Large intestine (tissue), 12 donors: ENCODE measurements around the gene ZDHHC11. TPM values are rescaled to one million over a fixed set of nuclear protein-coding genes. Genes with fewer than 3 reads are reported as not detected.
A peak's percentile ranks its signal among the peaks of the same experiment; 100 is the strongest.

Experiments used
- DNase-seq, 2 donors: peaks; one replicate each; pipeline versions ENCODE4 v3.0.0 to v3.0.0-alpha.2; 2013
- H3K27ac ChIP-seq: one replicate; pipeline ENCODE4 v1.5.1; 2013; ENCODE audit warnings: low read length
- H3K27me3 ChIP-seq: 2 replicates; pipeline ENCODE4 v1.6.1; 2013; ENCODE audit warnings: low read length; ENCODE audit not compliant: control insufficient read depth, insufficient read depth
- H3K36me3 ChIP-seq: 2 replicates; pipeline ENCODE4 v1.6.1; 2013; ENCODE audit warnings: low read length; ENCODE audit not compliant: control insufficient read depth, insufficient read depth
- H3K4me1 ChIP-seq: one replicate; pipeline ENCODE4 v1.6.1; 2013; ENCODE audit warnings: low read length; ENCODE audit not compliant: control insufficient read depth, insufficient read depth
- H3K4me3 ChIP-seq: one replicate; pipeline ENCODE4 v1.5.1; 2013; ENCODE audit warnings: low read length
- H3K9me3 ChIP-seq: one replicate; pipeline ENCODE4 v1.6.1; 2013; ENCODE audit warnings: mild to moderate bottlenecking, low read depth, low read length, moderate library complexity; ENCODE audit not compliant: control insufficient read depth
- WGBS: methylation state at CpG from one replicate; pipeline ENCODE4 v1.1.5; 2013; ENCODE audit warnings: low lambda C conversion rate; ENCODE audit not compliant: insufficient coverage; 5-methylcytosine and 5-hydroxymethylcytosine counted together
- long read RNA-seq, 11 donors: transcript quantifications; one replicate each; lab custom pipeline, GENCODE V29; 2026
- polyA plus RNA-seq: library from polyadenylated mRNA; unstranded; fragments of 120-200 nt; gene quantifications from one replicate; pipeline ENCODE4 v1.2.1, GENCODE V29; 2013

Gene ZDHHC11
- polyA plus RNA-seq, result 41.0 TPM
- long read RNA-seq, donor 1, result 0 reads
- long read RNA-seq, donor 2, result 0 reads
- long read RNA-seq, donor 3, partial matches to known transcripts, result 5 of 6 reads
- long read RNA-seq, donor 3, other reads (novel, unspliced or antisense), result 0 of 6 reads
- long read RNA-seq, donor 4, result 0 reads
- long read RNA-seq, donor 5, result 0 reads
- long read RNA-seq, donor 6, result 0 reads
- long read RNA-seq, donor 7, result 0 reads
- long read RNA-seq, donor 8, result 0 reads
- long read RNA-seq, donor 9, result 0 reads
- long read RNA-seq, donor 10, result 0 reads
- long read RNA-seq, donor 11, result 0 reads

GRCh38 chr5:850511-851006 lies at the start of gene ZDHHC11:
ZDHHC11 (minus strand) TSS chr5:850986; CDS start chr5:850602, 384 bp downstream.
- Histone ChIP-seq H3K36me3 (no peaks in the 10 kb centered on the region), H3K4me3 (peak within 1 kb of the TSS; percentile 31), H3K4me1 (peaks cover 23% of the 10 kb centered on the region), H3K27ac (no peak within 1 kb of the TSS), H3K9me3 (no peaks in the 10 kb centered on the region), H3K27me3 (no peaks in the 10 kb centered on the region)
- DNase-seq, result peak; percentile 43 to 68
- WGBS, result no CpG with 5 or more reads among the region's 27 CpGs

- peak overlapping the region; percentile 49 for H3K4me3 ChIP-seq
- H3K27ac ChIP-seq, result no peak overlapping the region
- H3K4me1 ChIP-seq, result peaks cover 17% of the 10 kb centered on the region
- no peaks in the 10 kb centered on the region for H3K9me3 ChIP-seq
- DNase-seq, result no peak
- H3K27me3 ChIP-seq, result no peaks in the 10 kb centered on the region
- H3K36me3 ChIP-seq, result peaks cover 27% of the 10 kb centered on the region
- WGBS, result no CpG with 5 or more reads among the region's 9 CpGs
These were observed 42.9 kb upstream of the ZDHHC11 start for GRCh38 chr5:893711-894110.

GRCh38 chr5:893137-893506 lies 42.3 kb upstream of the ZDHHC11 start:
- peak in 1 of 2 donors; percentile 7 for DNase-seq
- Histone ChIP-seq H3K36me3 (peaks cover 32% of the 10 kb centered on the region), H3K4me3 (peak overlapping the region; percentile 49), H3K4me1 (peaks cover 17% of the 10 kb centered on the region), H3K27me3 (no peaks in the 10 kb centered on the region), H3K27ac (no peak overlapping the region), H3K9me3 (no peaks in the 10 kb centered on the region)
- no CpG with 5 or more reads among the region's 31 CpGs for WGBS

DNA sequence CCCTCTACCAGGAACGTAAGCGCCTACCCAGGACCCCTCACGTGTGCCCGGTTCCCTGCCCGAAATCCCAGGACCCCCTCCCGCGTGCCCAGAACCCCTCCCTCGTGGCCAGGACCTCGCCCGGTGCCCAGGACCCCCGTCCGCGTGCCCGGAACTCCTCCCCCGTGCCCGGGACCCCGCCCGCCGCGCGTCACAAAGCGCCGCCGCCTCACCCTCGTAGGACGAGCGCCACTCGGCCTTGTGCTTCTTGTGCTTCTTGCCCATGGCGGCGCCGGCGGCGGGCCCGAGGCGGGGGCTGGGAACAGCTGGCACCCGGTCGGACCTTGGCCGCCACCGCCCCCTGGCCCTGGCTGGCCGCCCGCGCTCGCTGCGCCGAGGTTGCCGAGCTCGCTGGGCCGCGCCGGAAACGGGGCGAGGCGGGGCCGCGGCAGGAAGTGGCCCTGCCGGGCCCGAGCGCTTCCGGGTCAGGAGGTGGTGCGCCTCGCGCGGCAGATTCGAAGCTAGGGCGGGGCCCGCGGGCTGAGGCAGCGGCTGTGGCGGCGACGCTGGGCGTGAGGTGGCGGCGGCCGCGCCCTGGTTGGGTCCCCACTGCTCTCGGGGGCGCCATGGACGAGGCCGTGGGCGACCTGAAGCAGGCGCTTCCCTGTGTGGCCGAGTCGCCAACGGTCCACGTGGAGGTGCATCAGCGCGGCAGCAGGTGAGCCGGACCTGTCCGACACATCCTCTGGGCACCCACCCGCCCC lies 41.8 kb upstream of the ZDHHC11 start, which contains the start of the genes BRD9 and TRIP13:
Gene BRD9 (minus strand): TSS at position 408 of the 743 bp plus-strand sequence. CDS start 144 bp downstream, at position 264.
Gene TRIP13 (plus strand): TSS at position 491 of the 743 bp plus-strand sequence. CDS start 115 bp downstream, at position 606.
- Histone ChIP-seq H3K4me3 (peak within 1 kb of the TSS; percentile 92), H3K27ac (peak within 1 kb of the TSS; percentile 78), H3K9me3 (no peaks in the 10 kb centered on the region), H3K27me3 (no peaks in the 10 kb centered on the region), H3K36me3 (peaks cover 38% of the 10 kb centered on the region), H3K4me1 (peaks cover 17% of the 10 kb centered on the region)
- no CpG with 5 or more reads among the region's 91 CpGs for WGBS
- DNase-seq, result peak; percentile 83 to 93

GRCh38 chr5:891837-892393 lies 41.1 kb upstream of the ZDHHC11 start:
- WGBS, result no CpG with 5 or more reads among the region's 25 CpGs
- H3K36me3 ChIP-seq, result peaks cover 45% of the 10 kb centered on the region
- H3K9me3 ChIP-seq, result no peaks in the 10 kb centered on the region
- peak overlapping the region; percentile 78 for H3K27ac ChIP-seq
- H3K4me3 ChIP-seq, result peak overlapping the region; percentile 92
- peak in 1 of 2 donors; percentile 53 for DNase-seq
- H3K4me1 ChIP-seq, result peaks cover 17% of the 10 kb centered on the region
- H3K27me3 ChIP-seq, result no peaks in the 10 kb centered on the region

DNA sequence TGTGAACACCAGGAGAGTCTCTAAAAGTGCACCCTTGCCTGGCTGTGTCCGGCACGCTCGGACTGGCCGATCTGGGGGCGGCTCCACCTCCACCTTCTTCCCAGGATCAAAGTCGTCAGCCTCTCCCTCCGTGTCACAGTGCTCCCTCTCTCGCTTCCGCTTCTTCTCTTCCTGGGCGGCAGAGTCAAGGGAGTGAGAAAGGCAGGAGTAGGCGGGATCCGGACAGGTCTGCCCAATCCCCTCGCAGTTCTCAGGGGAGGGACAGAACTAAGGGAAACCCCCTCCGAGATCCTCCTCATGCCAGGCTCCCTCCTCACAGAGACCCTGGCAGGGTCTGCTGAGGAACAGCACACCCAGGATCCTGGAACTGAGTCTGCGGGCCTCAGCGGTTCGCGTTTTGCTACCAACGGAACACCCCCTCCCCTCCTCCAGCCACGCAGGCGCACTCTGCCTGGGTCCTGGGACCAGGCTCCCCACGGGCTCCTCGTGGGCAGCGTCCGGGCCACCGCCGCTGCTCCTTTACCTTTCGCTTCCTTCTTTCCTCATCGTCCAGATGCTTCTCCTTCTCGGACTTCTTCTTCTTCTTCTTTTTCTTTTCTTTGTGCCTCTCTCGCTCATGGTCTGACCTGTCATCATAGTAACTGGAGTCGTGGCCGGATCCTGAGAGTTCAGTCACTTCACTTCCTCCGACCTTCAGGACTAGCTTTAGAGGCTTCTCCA lies 40.5 kb upstream of the ZDHHC11 start:
- Histone ChIP-seq H3K27ac (peak overlapping the region; percentile 78), H3K9me3 (no peaks in the 10 kb centered on the region), H3K4me3 (peak overlapping the region; percentile 92), H3K27me3 (no peaks in the 10 kb centered on the region), H3K4me1 (peaks cover 17% of the 10 kb centered on the region), H3K36me3 (peaks cover 51% of the 10 kb centered on the region)
- WGBS, result 66% methylated on average over 6 of the region's 34 CpGs
- DNase-seq, result peak in 1 of 2 donors; percentile 47

- no peak overlapping the region for H3K4me3 ChIP-seq
- peaks cover 72% of the 10 kb centered on the region for H3K36me3 ChIP-seq
- no peaks in the 10 kb centered on the region for H3K27me3 ChIP-seq
- DNase-seq, result no peak
- no peak overlapping the region for H3K27ac ChIP-seq
- H3K4me1 ChIP-seq, result peaks cover 17% of the 10 kb centered on the region
- 100% methylated on average over 4 of the region's 15 CpGs for WGBS
- no peaks in the 10 kb centered on the region for H3K9me3 ChIP-seq
These were observed 38.4 kb upstream of the ZDHHC11 start for GRCh38 chr5:889075-889710.

DNA sequence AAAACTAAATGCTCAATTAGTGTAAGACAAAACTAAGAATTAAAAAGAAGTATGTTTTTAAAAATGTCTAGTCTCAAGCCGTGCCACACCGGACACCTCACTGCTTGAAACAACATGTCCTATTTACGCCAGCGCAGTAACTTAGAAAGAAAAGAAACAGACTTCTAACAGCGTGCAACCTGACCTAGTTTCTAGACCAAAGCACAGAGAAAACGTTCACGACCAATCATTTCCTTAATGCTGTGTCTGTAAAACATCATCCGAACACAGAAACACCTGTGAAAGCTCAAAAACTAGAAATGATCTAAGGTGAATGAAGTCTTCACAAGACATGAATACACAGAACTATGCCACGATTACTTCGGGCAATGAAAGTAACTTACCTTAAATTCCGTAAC lies 37.9 kb upstream of the ZDHHC11 start:
- Histone ChIP-seq H3K27ac (no peak overlapping the region), H3K4me1 (peaks cover 16% of the 10 kb centered on the region), H3K9me3 (no peaks in the 10 kb centered on the region), H3K27me3 (no peaks in the 10 kb centered on the region), H3K4me3 (no peak overlapping the region), H3K36me3 (peaks cover 77% of the 10 kb centered on the region)
- DNase-seq, result no peak
- whole genome bisulfite sequencing, result 100% methylated on average over 3 of the region's 11 CpGs

DNA sequence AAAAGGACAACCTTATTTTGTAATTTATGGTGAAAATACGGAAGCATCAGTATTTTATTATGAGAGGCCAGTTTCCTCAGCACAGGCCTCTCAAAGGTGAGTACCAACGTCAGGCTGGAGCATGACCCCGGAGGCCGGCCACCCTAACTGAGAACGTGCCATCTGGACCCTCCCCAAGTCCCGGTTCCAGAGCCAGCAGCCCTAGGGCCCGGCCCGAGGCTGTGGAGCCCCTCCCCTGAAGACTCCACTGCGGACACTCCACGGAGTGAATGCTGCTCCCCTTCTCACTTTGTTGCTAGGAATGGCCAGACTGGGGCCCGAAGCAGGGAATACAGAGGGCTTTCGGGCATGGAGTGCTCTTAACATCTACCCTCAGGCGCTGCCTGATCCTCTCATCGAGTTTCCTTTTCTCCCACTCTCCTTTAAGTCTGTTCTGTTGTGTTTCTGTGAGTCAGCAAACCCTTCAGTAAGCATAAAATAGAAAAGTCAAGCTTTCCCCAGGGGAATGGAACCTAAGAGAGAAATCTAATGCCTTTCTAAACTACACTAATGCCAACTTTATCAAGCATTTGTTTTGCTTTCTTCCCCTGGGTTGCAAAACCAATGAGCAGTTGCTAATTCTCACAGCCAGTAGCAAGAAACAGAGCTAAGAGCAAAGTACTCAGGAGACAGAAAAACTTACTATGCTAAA lies 37.3 kb upstream of the ZDHHC11 start:
- H3K9me3 ChIP-seq, result no peaks in the 10 kb centered on the region
- H3K36me3 ChIP-seq, result peaks cover 83% of the 10 kb centered on the region
- DNase-seq, result no peak
- H3K4me1 ChIP-seq, result peaks cover 11% of the 10 kb centered on the region
- 100% methylated on average over 1 of the region's 14 CpGs for WGBS
- no peaks in the 10 kb centered on the region for H3K27me3 ChIP-seq
- no peak overlapping the region for H3K27ac ChIP-seq
- H3K4me3 ChIP-seq, result no peak overlapping the region
